HEK293T (cell line): ENCODE data around the gene ATP6V1A.

ENCODE experiments used
- CTBP1 ChIP-seq: fragments of 450-650 bp; IDR thresholded peaks from 2 replicates; pipeline ENCODE4 v1.6.1; 2016; ENCODE audit warnings: borderline replicate concordance
- ELF4 ChIP-seq: fragments of 450-650 bp; IDR thresholded peaks from 2 replicates; pipeline ENCODE4 v1.6.1; 2017; ENCODE audit warnings: antibody characterized with exemption
- FOXA1 ChIP-seq: fragments of 450-650 bp; IDR thresholded peaks from 2 replicates; pipeline ENCODE4 v1.6.1; 2016; ENCODE audit warnings: mild to moderate bottlenecking
- FOXK2 ChIP-seq: fragments of 450-650 bp; IDR thresholded peaks from 2 replicates; pipeline ENCODE4 v1.6.1; 2016; ENCODE audit warnings: mild to moderate bottlenecking
- HDGF ChIP-seq: fragments of 450-650 bp; IDR thresholded peaks from 2 replicates; pipeline ENCODE4 v1.6.1; 2017; ENCODE audit warnings: antibody characterized with exemption, borderline replicate concordance
- PKNOX1 ChIP-seq: fragments of 450-650 bp; IDR thresholded peaks from 2 replicates; pipeline ENCODE4 v1.6.1; 2016
- SP1 ChIP-seq: fragments of 450-650 bp; IDR thresholded peaks from 2 replicates; pipeline ENCODE4 v1.6.1; 2017
- SUZ12 ChIP-seq: fragments of 450-650 bp; IDR thresholded peaks from 2 replicates; pipeline ENCODE4 v1.6.1; 2016; ENCODE audit warnings: mild to moderate bottlenecking
- ZNF384 ChIP-seq: fragments of 450-650 bp; IDR thresholded peaks from 2 replicates; pipeline ENCODE4 v1.6.1; 2016

- TF ChIP-seq FOXA1 (no peak), ELF4 (no peak), SP1 (no peak), CTBP1 (no peak), SUZ12 (no peak), FOXK2 (no peak), PKNOX1 (no peak), ZNF384 (no peak), HDGF (no peak)
These were observed 81.8 kb downstream of the ATP6V1A start for GRCh38 chr3:113828600-113828999.
